HepG2 (cell line): ENCODE measurements around the gene SLC25A11. TPM values are rescaled to one million over a fixed set of nuclear protein-coding genes. Genes with fewer than 3 reads are reported as not detected.
A peak's percentile ranks its signal among the peaks of the same experiment; 100 is the strongest.

Source experiments
- ATAC-seq: fragments of 200-7000 bp; cut with Tn5 transposase; 3 replicates; pipeline ENCODE4 v1.9.1; 2020; ENCODE audit warnings: mild to moderate bottlenecking, moderate library complexity
- BruUV-seq: library from RNA; stranded (reverse); fragments of 400-500 nt; replicated peaks from 2 replicates; lab custom pipeline; 2021; lab: Mats Ljungman, UMichigan
- CTCF ChIA-PET: fragments of 300-600 bp; formaldehyde crosslinking; extraction: SDS; loops from one replicate; lab custom pipeline; 2021; ENCODE audit warnings: low total read pairs, inconsistent platforms, low intra/inter-chr PET ratio; lab: Yijun Ruan, JAX
- POLR2A ChIA-PET: fragments of 350-600 bp; sonication (Branson Sonifier 250); formaldehyde crosslinking; loops from one replicate; lab custom pipeline; 2020; ENCODE audit warnings: antibody characterized with exemption, inconsistent platforms; lab: Yijun Ruan, JAX
- DNase-seq: peaks from one replicate; pipeline ENCODE4 v3.0.0-alpha.2; 2015; ENCODE audit warnings: low spot score
- FAIRE-seq: peaks from 3 replicates; lab custom pipeline; 2011; peaks lifted over from hg19 to GRCh38; lab: Jason Lieb, UNC
- H2AFZ ChIP-seq: one replicate; pipeline ENCODE4 v1.6.1; 2011; ENCODE audit warnings: low read length, inconsistent platforms
- H3K27ac ChIP-seq: fragments of 300-600 bp; 3 replicates; pipeline ENCODE4 v1.8.0; 2011; ENCODE audit warnings: mixed run types, mild to moderate bottlenecking, mixed read lengths, low read length, inconsistent platforms; ENCODE audit not compliant: insufficient read depth; ENCODE audit errors: extremely low read length
- H3K27me3 ChIP-seq, 2 experiments: fragments of 200-600 bp in 1 of 2; 2 replicates in 1 of 2; 3 replicates in 1 of 2; pipeline versions ENCODE4 v1.6.0 to v1.8.0; 2011; ENCODE audit warnings: low read length in 2 of 2, mild to moderate bottlenecking in 2 of 2, moderate library complexity in 2 of 2, inconsistent platforms in 1 of 2; ENCODE audit not compliant: insufficient read depth in 2 of 2, control insufficient read depth in 1 of 2
- H3K36me3 ChIP-seq, 2 experiments: fragments of 200-600 bp in 1 of 2; replicated peaks in 1 of 2; 2 replicates in 1 of 2; 3 replicates in 1 of 2; pipeline versions ENCODE4 v1.5.1 to v1.8.0; 2011; ENCODE audit warnings: low read length in 2 of 2, inconsistent platforms in 1 of 2; ENCODE audit not compliant: insufficient read depth in 2 of 2, control insufficient read depth in 1 of 2
- H3K4me1 ChIP-seq: 2 replicates; pipeline ENCODE4 v1.5.1; 2012; ENCODE audit warnings: low read length, inconsistent platforms; ENCODE audit not compliant: insufficient read depth
- H3K4me2 ChIP-seq: 2 replicates; pipeline ENCODE4 v1.6.0; 2011; ENCODE audit warnings: low read depth, low read length, inconsistent platforms
- H3K4me3 ChIP-seq, 3 experiments: fragments of 200-600 bp in 1 of 3; sonication (generic), shearing (Covaris generic) in 1 of 3; replicated peaks in 1 of 3; 2 replicates each; pipeline ENCODE4 v1.5.1; 2011 to 2016; ENCODE audit warnings: low read length in 3 of 3, inconsistent platforms in 2 of 3, low read depth in 2 of 3, mild to moderate bottlenecking in 2 of 3, control low read depth in 1 of 3, mixed read lengths in 1 of 3; ENCODE audit not compliant: insufficient read depth in 1 of 3
- H3K79me2 ChIP-seq: one replicate; pipeline ENCODE4 v1.6.1; 2011; ENCODE audit warnings: low read length, inconsistent platforms; ENCODE audit not compliant: insufficient read depth
- H3K9ac ChIP-seq: 2 replicates; pipeline ENCODE4 v1.6.0; 2011; ENCODE audit warnings: mild to moderate bottlenecking, low read depth, low read length, inconsistent platforms; ENCODE audit not compliant: insufficient read depth
- H3K9me3 ChIP-seq: 2 replicates; pipeline ENCODE4 v1.5.1; 2012; ENCODE audit warnings: mild to moderate bottlenecking, low read length
- H4K20me1 ChIP-seq: 2 replicates; pipeline ENCODE4 v1.6.0; 2011; ENCODE audit warnings: inconsistent platforms, mild to moderate bottlenecking, low read length, moderate library complexity; ENCODE audit not compliant: insufficient read depth
- AGO2 ChIP-seq: fragments of 200-400 bp; formaldehyde crosslinking; optimal IDR thresholded peaks from 2 replicates; pipeline ENCODE3; 2017; ENCODE audit warnings: mild to moderate bottlenecking, low read depth, low read length, moderate library complexity
- EZH2 ChIP-seq: conservative IDR thresholded peaks from 2 replicates; pipeline ENCODE4 v1.6.1; 2012; ENCODE audit warnings: mild to moderate bottlenecking, low read depth, low read length, moderate library complexity
- KLF15 ChIP-seq: sonication (generic); formaldehyde crosslinking; IDR thresholded peaks from 2 replicates; pipeline ENCODE4 v1.8.1; 2023; ENCODE audit warnings: borderline replicate concordance, mild to moderate bottlenecking, inconsistent platforms, missing genetic modification reagents, mixed read lengths
- ZNF577 ChIP-seq: sonication (generic); formaldehyde crosslinking; IDR thresholded peaks from 2 replicates; pipeline ENCODE4 v1.4.0; 2020; ENCODE audit warnings: mild to moderate bottlenecking, low read depth, missing genetic modification reagents, borderline replicate concordance
- WGBS: methylation state at CpG from one replicate; pipeline ENCODE4 v1.1.6; 2017; ENCODE audit warnings: low lambda C conversion rate; 5-methylcytosine and 5-hydroxymethylcytosine counted together
- in situ Hi-C: cut with HindIII; loops from 2 replicates; pipeline ENCODE4 v1.10.0; 2017; ENCODE audit warnings: low pct_unique_long_range_greater_than_20kb; ENCODE audit not compliant: extremely low pct_ligation_motif_present
- intact Hi-C: fragments of 100-400 bp; cut with micrococcal nuclease; formaldehyde crosslinking; loops from one replicate; pipeline ENCODE4 v1.10.0; 2022; ENCODE audit not compliant: unreplicated experiment
- polyA plus RNA-seq, 8 experiments: library from polyadenylated mRNA; depleted of rRNA in 3 of 8; stranded (reverse) in 7 of 8; unstranded in 1 of 8; fragments of >200 nt; fragmentation: Illumina TruSeq in 4 of 8; extraction: Trizol in 4 of 8; gene quantifications; 2 replicates each; pipeline versions ENCODE4 v1.2.1 to v1.2.3, GENCODE V29; 2011 to 2016; ENCODE audit warnings: low read depth in 4 of 8, missing spikeins in 1 of 8, mixed read lengths in 1 of 8; ENCODE audit not compliant: insufficient read depth in 1 of 8
- total RNA-seq, 5 experiments: library from RNA; depleted of rRNA; stranded (reverse); fragments of >200 nt; fragmentation: Illumina TruSeq; extraction: Trizol; gene quantifications; 2 replicates each; pipeline ENCODE4 v1.2.3, GENCODE V29; 2016; ENCODE audit warnings: low read depth in 1 of 5
- TF ChIP-seq, protein P1 (sequence below): sonication (generic); formaldehyde crosslinking; conservative IDR thresholded peaks from 2 replicates; pipeline ENCODE4 v1.8.1; 2023; ENCODE audit warnings: missing genetic modification reagents

SLC25A11 gene
- total and polyA plus RNA-seq, 2 of the 13 experiments (the other 11 are each of a cell fraction or from before 2014, with no cell fraction given): 35.4 to 47.2 TPM

DNA sequence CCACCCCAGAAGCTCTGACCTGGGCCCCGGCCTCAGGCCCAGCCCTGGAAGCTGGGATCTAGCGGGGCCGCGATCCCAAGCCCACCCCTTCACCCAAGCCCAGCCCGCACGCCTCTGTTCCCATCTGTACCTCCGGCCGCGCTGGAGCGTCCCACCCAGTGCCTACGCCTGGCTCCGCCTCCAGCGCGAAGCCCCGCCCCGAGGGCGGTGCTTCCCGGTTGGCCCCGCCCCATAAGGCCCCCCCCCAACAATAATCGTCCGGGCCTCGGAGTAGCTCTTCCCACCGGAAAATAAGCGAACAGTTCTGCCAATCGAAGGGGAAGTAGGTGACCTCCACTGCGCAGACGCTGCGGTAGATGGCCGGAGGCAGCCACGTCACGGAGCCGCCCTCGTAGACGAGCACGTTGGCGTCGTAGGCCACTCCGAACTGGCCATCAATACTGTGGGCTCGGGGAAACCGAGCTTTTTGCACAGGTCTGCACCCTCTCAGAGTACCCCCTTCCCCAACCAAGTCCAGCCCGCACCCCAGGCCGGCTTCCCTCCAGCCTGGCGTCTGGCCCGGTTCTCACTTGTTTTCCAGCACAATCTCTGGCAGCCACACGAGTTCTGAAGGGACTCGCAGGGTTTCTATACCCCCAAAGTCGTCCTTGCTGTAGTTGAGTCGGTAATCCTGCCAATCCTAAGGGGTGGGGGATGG is 38.0 kb downstream of the SLC25A11 start:
- ATAC-seq: no peak
- Histone ChIP-seq H2AFZ (no peak overlapping the region), H3K27ac (no peak overlapping the region), H4K20me1 (no peaks in the 10 kb centered on the region), H3K27me3 (no peaks in the 10 kb centered on the region), H3K4me2 (no peak overlapping the region), H3K9me3 (no peaks in the 10 kb centered on the region), H3K36me3 (peaks cover 2 to 6% of the 10 kb centered on the region in 2 experiments; a peak in 1 of 5 replicates), H3K4me1 (peaks cover 28% of the 10 kb centered on the region), H3K79me2 (no peaks in the 10 kb centered on the region), H3K9ac (no peak overlapping the region), H3K4me3 (no peak overlapping the region)
- in situ Hi-C loops: loop anchor here (10.0 kb wide), 1 partner anchor 153 kb away; no protein-coding TSS in a partner anchor
- intact Hi-C loops: loop anchor here (10.0 kb wide), 1 partner anchor 163 kb away; no protein-coding TSS in a partner anchor
- DNase-seq: no peak
- FAIRE-seq: no peak
- CTCF ChIA-PET: no interaction called here
- POLR2A ChIA-PET: no interaction called here
- TF ChIP-seq KLF15 (no peak), ZNF577 (CRISPR knock-in tag) (no peak), AGO2 (peak; percentile 55), EZH2 (no peak)
- TF ChIP-seq, protein P1, sequence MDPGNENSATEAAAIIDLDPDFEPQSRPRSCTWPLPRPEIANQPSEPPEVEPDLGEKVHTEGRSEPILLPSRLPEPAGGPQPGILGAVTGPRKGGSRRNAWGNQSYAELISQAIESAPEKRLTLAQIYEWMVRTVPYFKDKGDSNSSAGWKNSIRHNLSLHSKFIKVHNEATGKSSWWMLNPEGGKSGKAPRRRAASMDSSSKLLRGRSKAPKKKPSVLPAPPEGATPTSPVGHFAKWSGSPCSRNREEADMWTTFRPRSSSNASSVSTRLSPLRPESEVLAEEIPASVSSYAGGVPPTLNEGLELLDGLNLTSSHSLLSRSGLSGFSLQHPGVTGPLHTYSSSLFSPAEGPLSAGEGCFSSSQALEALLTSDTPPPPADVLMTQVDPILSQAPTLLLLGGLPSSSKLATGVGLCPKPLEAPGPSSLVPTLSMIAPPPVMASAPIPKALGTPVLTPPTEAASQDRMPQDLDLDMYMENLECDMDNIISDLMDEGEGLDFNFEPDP (CRISPR knock-in tag): no peak
- 82% methylated on average over 44 of the region's 48 CpGs for WGBS
- no TSS peak for BruUV-seq
